ENCODE measurements around the gene MPHOSPH9. TPM values are rescaled to one million over a fixed set of nuclear protein-coding genes. Genes with fewer than 3 reads are reported as not detected.
"Not testable (repeated sequence)": the region's sequence is repeated elsewhere in the genome, so short reads cannot be mapped to it uniquely, and the experiment has no call there.

MPHOSPH9 gene
- total RNA-seq, 3 donors from 2014 or later, result 35.9 to 42.3 (median 37.5) TPM

- Mint-ChIP-seq H3K36me3 (ENCODE audit: insufficient read depth) (peaks cover 8% of the 10 kb centered on the region), H3K27me3 (ENCODE audit: low read depth) (no peaks in the 10 kb centered on the region), H3K4me3 (no peak overlapping the region), H3K4me1 (ENCODE audit: low read depth) (peaks cover 60% of the 10 kb centered on the region), H3K9me3 (no peaks in the 10 kb centered on the region)
- ATAC-seq, result no peak
- no peak for DNase-seq
Observed at GRCh38 chr12:123227581-123228258, 5.2 kb downstream of the MPHOSPH9 start.

- H3K4me1 Mint-ChIP-seq (ENCODE audit: low read depth), result peaks cover 48% of the 10 kb centered on the region
- peaks cover 18% of the 10 kb centered on the region for H3K36me3 Mint-ChIP-seq (ENCODE audit: insufficient read depth)
- DNase-seq (no peak), ATAC-seq (no peak)
- no peak overlapping the region for H3K4me3 Mint-ChIP-seq
- no peaks in the 10 kb centered on the region for H3K27me3 Mint-ChIP-seq (ENCODE audit: low read depth)
- no peaks in the 10 kb centered on the region for H3K9me3 Mint-ChIP-seq
Observed at GRCh38 chr12:123225443-123225842, 7.5 kb downstream of the MPHOSPH9 start.

GRCh38 chr12:123223241-123223668 is 9.7 kb downstream of the MPHOSPH9 start:
- peaks cover 14% of the 10 kb centered on the region for H3K36me3 Mint-ChIP-seq (ENCODE audit: insufficient read depth)
- peak; percentile 97 to 98 for ATAC-seq
- peak overlapping the region; percentile 58 for H3K4me3 Mint-ChIP-seq

GRCh38 chr12:123207815-123208214 is 25.1 kb downstream of the MPHOSPH9 start:
- not testable (repeated sequence) for DNase-seq; ATAC-seq; H3K27me3 Mint-ChIP-seq (ENCODE audit: low read depth); H3K4me1 Mint-ChIP-seq (ENCODE audit: low read depth); H3K4me3 Mint-ChIP-seq; H3K9me3 Mint-ChIP-seq
- H3K36me3 Mint-ChIP-seq (ENCODE audit: insufficient read depth), result peaks cover 18% of the 10 kb centered on the region

More at GRCh38 chr12:123223241-123223668, 9.7 kb downstream of the MPHOSPH9 start:
- Mint-ChIP-seq H3K27me3 (ENCODE audit: low read depth) (no peaks in the 10 kb centered on the region), H3K4me1 (ENCODE audit: low read depth) (peaks cover 27% of the 10 kb centered on the region), H3K9me3 (no peaks in the 10 kb centered on the region)
- DNase-seq, result peak; percentile 45

- not testable (repeated sequence) for ATAC-seq; DNase-seq; H3K27me3 Mint-ChIP-seq (ENCODE audit: low read depth); H3K4me3 Mint-ChIP-seq; H3K9me3 Mint-ChIP-seq; H3K4me1 Mint-ChIP-seq (ENCODE audit: low read depth)
- H3K36me3 Mint-ChIP-seq (ENCODE audit: insufficient read depth), result peaks cover 25% of the 10 kb centered on the region
Observed at GRCh38 chr12:123206794-123207193, 26.1 kb downstream of the MPHOSPH9 start.

GRCh38 chr12:123200414-123200813 is 32.5 kb downstream of the MPHOSPH9 start:
- Mint-ChIP-seq H3K4me3 (no peak overlapping the region), H3K27me3 (ENCODE audit: low read depth) (no peaks in the 10 kb centered on the region), H3K4me1 (ENCODE audit: low read depth) (peaks cover 13% of the 10 kb centered on the region), H3K36me3 (ENCODE audit: insufficient read depth) (peaks cover 28% of the 10 kb centered on the region), H3K9me3 (no peaks in the 10 kb centered on the region)
- DNase-seq, result no peak
- ATAC-seq, result peak; percentile 73 to 75

- H3K36me3 Mint-ChIP-seq (ENCODE audit: insufficient read depth), result peaks cover 28% of the 10 kb centered on the region
- ATAC-seq, result no peak
- no peak overlapping the region for H3K4me3 Mint-ChIP-seq
- DNase-seq, result no peak
- H3K27me3 Mint-ChIP-seq (ENCODE audit: low read depth), result no peaks in the 10 kb centered on the region
- H3K4me1 Mint-ChIP-seq (ENCODE audit: low read depth), result peaks cover 13% of the 10 kb centered on the region
- H3K9me3 Mint-ChIP-seq, result no peaks in the 10 kb centered on the region
Observed at GRCh38 chr12:123199936-123200335, 33.0 kb downstream of the MPHOSPH9 start.

GRCh38 chr12:123187637-123188036 is 45.3 kb downstream of the MPHOSPH9 start:
- no peak for ATAC-seq
- no peaks in the 10 kb centered on the region for H3K4me1 Mint-ChIP-seq (ENCODE audit: low read depth)
- no peaks in the 10 kb centered on the region for H3K27me3 Mint-ChIP-seq (ENCODE audit: low read depth)

GRCh38 chr12:123180171-123180570 is 52.8 kb downstream of the MPHOSPH9 start:
- no peak for ATAC-seq
- Mint-ChIP-seq H3K36me3 (ENCODE audit: insufficient read depth) (peaks cover 23% of the 10 kb centered on the region), H3K4me3 (no peak overlapping the region)

More at GRCh38 chr12:123187637-123188036, 45.3 kb downstream of the MPHOSPH9 start:
- no peak for DNase-seq
- H3K36me3 Mint-ChIP-seq (ENCODE audit: insufficient read depth), result peaks cover 30% of the 10 kb centered on the region
- H3K9me3 Mint-ChIP-seq, result no peaks in the 10 kb centered on the region
- H3K4me3 Mint-ChIP-seq, result no peak overlapping the region

GRCh38 chr12:123171967-123172366 is 61.0 kb downstream of the MPHOSPH9 start:
- no peaks in the 10 kb centered on the region for H3K9me3 Mint-ChIP-seq

More at GRCh38 chr12:123180171-123180570, 52.8 kb downstream of the MPHOSPH9 start:
- no peak for DNase-seq
- H3K27me3 Mint-ChIP-seq (ENCODE audit: low read depth), result no peaks in the 10 kb centered on the region
- H3K4me1 Mint-ChIP-seq (ENCODE audit: low read depth), result no peaks in the 10 kb centered on the region
- H3K9me3 Mint-ChIP-seq, result no peaks in the 10 kb centered on the region

GRCh38 chr12:123167329-123167728 is 65.6 kb downstream of the MPHOSPH9 start:
- Mint-ChIP-seq H3K9me3 (no peaks in the 10 kb centered on the region), H3K27me3 (ENCODE audit: low read depth) (no peaks in the 10 kb centered on the region), H3K4me3 (no peak overlapping the region), H3K4me1 (ENCODE audit: low read depth) (peaks cover 2% of the 10 kb centered on the region), H3K36me3 (ENCODE audit: insufficient read depth) (peaks cover 21% of the 10 kb centered on the region)
- ATAC-seq, result no peak
- no peak for DNase-seq

More at GRCh38 chr12:123171967-123172366, 61.0 kb downstream of the MPHOSPH9 start:
- peaks cover 2% of the 10 kb centered on the region for H3K4me1 Mint-ChIP-seq (ENCODE audit: low read depth)
- peaks cover 23% of the 10 kb centered on the region for H3K36me3 Mint-ChIP-seq (ENCODE audit: insufficient read depth)
- no peak for DNase-seq
- H3K27me3 Mint-ChIP-seq (ENCODE audit: low read depth), result no peaks in the 10 kb centered on the region
- no peak overlapping the region for H3K4me3 Mint-ChIP-seq
- ATAC-seq, result no peak

- no peak for ATAC-seq
- no peak overlapping the region for H3K4me3 Mint-ChIP-seq
- peaks cover 22% of the 10 kb centered on the region for H3K36me3 Mint-ChIP-seq (ENCODE audit: insufficient read depth)
- no peaks in the 10 kb centered on the region for H3K27me3 Mint-ChIP-seq (ENCODE audit: low read depth)
- DNase-seq, result no peak
- no peaks in the 10 kb centered on the region for H3K9me3 Mint-ChIP-seq
- H3K4me1 Mint-ChIP-seq (ENCODE audit: low read depth), result peaks cover 2% of the 10 kb centered on the region
Observed at GRCh38 chr12:123165537-123165936, 67.4 kb downstream of the MPHOSPH9 start.

- no peak for ATAC-seq
- H3K36me3 Mint-ChIP-seq (ENCODE audit: insufficient read depth), result peaks cover 23% of the 10 kb centered on the region
Observed at GRCh38 chr12:123164710-123165261, 68.2 kb downstream of the MPHOSPH9 start.

GRCh38 chr12:123164222-123164621 is 68.7 kb downstream of the MPHOSPH9 start:
- Mint-ChIP-seq H3K36me3 (ENCODE audit: insufficient read depth) (peaks cover 23% of the 10 kb centered on the region), H3K27me3 (ENCODE audit: low read depth) (no peaks in the 10 kb centered on the region), H3K4me3 (no peak overlapping the region), H3K4me1 (ENCODE audit: low read depth) (peaks cover 2% of the 10 kb centered on the region), H3K9me3 (no peaks in the 10 kb centered on the region)
- ATAC-seq, result no peak
- no peak for DNase-seq

More at GRCh38 chr12:123164710-123165261, 68.2 kb downstream of the MPHOSPH9 start:
- Mint-ChIP-seq H3K4me3 (no peak overlapping the region), H3K9me3 (no peaks in the 10 kb centered on the region), H3K27me3 (ENCODE audit: low read depth) (no peaks in the 10 kb centered on the region), H3K4me1 (ENCODE audit: low read depth) (peaks cover 2% of the 10 kb centered on the region)
- no peak for DNase-seq

GRCh38 chr12:123163227-123163626 is 69.7 kb downstream of the MPHOSPH9 start:
- H3K9me3 Mint-ChIP-seq, result no peaks in the 10 kb centered on the region
- H3K36me3 Mint-ChIP-seq (ENCODE audit: insufficient read depth), result peaks cover 23% of the 10 kb centered on the region
- H3K4me1 Mint-ChIP-seq (ENCODE audit: low read depth), result no peaks in the 10 kb centered on the region
- ATAC-seq (no peak), DNase-seq (no peak)
- H3K27me3 Mint-ChIP-seq (ENCODE audit: low read depth), result no peaks in the 10 kb centered on the region
- H3K4me3 Mint-ChIP-seq, result no peak overlapping the region
